Hepatic stellate cell (primary cell): ENCODE data around the gene SI.
"Not testable (repeated sequence)": the region's sequence is repeated elsewhere in the genome, so short reads cannot be mapped to it uniquely, and the experiment has no call there.

Source experiments
- DNase-seq: peaks from one replicate; pipeline ENCODE4 v3.0.0; 2011; ENCODE audit warnings: low spot score

Gene SI

DNA sequence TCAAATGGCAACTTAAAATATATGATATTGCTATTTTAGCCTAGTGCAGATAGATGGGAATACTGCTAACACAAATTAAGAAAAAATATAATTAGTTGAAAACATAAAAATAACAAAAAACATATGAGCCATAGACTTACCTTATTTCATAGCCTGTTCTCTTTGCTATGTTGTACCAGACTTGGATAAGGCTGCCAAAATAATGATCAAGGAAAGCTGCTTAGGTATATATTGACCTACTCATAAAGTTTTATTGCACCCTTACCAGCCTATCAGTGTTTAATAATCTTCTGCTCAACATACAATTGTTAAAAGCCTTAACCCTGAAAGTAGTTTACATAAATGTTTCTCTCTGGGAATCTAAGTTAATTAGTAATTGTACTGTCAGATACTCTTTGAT is at the start of gene SI:
TSS of gene SI (minus strand) at position 204 of the 400 bp plus-strand sequence. CDS start 2,484 bp downstream, outside the sequence.
- DNase-seq = no peak

DNA sequence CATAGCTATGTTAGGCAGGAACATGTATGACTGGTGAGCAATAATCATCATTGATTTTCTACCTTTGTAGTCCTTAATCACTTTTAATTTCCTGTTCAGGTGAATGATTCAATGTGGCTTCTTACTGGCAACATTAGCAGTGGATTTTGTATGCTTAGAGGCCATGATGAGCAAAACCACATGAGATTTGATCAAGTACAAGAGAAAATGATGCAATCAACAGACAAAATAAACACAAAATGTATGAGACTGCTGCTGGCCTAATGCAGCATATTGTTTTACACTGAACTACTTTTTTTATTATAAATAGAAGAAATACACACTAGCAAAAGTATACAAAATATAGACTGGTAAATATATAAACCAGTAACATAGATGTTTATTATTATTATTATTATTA is 47.5 kb upstream of the SI start:
- no peak for DNase-seq

DNA sequence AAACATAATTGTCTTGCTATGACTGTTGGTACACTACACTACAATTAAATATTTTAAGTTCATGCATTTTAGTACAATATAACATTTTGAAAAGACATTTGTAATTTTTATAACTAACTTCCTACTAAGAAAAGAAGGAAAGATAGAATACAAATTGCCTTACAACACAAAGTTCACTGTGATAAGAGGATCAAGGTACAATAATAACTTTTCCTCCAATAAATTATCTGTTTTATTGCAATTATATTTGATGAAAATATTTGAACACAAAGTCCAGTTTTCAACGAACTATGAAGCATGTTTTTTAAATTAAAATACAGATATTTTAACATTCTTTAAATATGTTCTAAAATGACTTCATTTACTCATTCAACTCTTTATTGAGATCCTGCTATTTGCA is 33.1 kb upstream of the SI start:
- no peak for DNase-seq

DNA sequence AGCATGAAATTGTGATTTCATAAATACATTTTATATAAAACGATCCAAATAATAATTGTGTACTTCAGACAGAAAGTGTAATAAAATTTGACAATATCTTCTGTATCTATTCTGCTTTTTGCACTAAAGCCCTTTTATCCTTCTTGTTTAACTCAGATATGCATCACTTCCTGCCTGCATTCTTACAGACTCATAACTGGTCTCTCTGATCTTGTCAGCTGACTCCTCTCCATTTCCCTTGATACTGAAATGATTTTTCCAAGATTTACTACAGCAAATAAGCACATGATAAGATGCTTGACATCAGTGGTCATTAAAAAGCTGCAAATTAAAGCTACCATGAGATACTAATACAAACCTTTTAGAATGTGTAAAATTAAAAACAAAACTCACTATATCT is 25.3 kb upstream of the SI start:
- no peak for DNase-seq

DNA sequence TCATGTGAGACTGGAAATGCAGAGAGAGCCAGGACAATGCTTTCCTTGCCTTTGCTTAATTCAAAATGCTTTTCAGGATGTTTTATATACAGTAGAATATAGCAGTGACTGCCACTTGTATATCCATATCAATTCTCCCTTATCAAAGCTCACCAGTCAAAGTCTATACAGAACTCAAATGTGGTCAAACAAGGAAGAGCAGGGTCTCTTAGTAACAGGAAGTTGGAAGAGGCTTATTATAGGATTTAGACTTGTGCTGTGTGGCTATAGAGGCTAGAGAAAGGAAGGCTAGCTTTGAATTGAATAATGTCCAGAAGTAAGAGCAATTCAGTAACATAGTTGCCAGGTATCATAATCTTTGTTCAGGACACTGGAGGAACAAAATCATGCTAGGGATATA is 4.4 kb upstream of the SI start:
- no peak for DNase-seq

DNA sequence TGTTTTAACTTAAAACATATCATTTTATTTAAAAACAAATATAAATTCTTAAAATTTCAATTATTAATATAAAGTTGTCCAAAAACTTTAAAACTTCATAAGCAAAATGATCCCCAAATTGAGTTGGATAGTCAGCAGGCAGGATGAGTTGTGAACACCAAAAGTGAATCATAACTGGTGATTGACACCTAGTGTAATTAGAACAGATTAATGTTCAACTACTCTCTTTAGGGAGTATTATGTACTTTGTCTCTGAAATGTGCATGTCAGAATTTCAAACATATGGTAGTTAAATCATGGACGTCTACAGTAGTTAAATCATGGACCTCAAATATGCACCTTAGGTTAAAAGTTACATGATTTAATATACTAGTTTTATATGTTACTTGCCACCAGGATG is 2.9 kb upstream of the SI start:
- DNase-seq = no peak

DNA sequence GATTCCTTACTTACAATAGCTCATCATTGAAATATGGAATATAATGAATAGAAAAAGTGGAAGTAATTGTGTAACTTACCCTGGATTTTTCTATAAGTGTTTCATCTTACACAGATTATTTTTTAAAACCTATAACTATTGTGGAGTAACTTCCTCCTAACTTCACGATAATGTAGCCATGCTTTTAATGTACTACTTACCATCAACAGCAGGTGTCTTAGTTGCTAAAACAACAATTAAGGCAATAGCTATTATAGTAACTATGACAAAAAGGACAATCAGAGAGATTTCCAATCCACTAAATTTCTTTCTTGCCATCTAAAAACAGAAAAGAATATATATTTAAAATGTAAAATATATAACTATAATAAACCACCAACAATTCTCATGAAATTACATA is 2.6 kb downstream of the SI start:
- no peak for DNase-seq

DNA sequence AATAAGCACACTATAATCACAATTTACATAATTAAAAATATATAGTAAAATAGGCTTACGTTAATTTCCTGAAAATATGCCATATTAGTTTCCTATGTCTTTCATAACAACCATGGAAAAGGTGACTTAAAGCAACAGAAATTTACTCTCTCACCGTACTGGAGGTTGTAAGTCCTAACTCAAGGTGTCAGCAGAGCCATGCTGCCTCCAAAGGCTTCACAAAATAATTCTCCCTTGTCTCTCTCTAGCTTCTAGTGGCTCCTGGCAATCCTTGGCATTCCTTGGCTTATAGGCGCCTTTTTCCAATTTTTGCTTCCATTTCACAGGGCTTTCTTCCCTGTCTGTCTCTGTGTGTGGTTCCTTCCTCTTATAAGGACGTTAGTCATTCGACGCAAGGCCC is 7.6 kb downstream of the SI start:
- DNase-seq = no peak

DNA sequence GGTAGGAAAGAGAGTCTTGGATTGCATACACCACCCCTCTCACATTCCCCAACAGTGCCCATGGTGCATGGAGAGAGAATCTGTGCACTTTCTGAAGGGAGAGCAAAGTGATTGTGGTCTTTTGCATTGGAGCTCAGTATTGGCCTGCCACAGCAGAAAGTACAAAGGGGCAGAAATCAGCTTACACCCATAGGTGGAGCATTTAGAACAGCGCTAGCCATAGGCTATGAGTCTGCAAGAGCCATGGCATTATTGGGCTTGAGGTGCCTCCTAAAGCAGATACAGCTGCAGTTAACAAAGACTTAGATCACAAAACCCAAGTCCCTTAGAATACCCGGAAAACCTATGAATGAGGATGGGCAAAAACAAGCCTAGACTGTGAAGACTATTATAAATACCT is 21.8 kb downstream of the SI start:
- DNase-seq = no peak

DNA sequence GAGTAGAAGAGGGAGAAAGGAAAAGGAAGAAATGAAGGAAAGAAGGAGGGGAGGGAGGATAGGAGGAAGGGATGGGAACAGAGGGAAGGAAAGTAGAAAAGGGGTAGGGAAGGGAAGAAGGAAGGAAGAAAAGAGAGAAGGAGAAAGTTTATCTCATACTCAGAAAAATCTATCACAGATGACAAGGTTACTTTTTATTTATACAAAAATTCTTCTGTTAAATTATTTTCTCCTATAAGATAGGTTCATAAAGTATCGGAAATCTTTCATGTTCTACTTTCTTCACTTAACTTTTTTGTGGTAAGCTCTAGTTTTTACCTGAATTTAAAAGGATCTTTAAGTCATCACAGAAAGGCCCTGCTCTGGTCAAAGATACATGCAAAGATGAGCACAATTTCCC is 38.1 kb downstream of the SI start:
- no peak for DNase-seq

DNA sequence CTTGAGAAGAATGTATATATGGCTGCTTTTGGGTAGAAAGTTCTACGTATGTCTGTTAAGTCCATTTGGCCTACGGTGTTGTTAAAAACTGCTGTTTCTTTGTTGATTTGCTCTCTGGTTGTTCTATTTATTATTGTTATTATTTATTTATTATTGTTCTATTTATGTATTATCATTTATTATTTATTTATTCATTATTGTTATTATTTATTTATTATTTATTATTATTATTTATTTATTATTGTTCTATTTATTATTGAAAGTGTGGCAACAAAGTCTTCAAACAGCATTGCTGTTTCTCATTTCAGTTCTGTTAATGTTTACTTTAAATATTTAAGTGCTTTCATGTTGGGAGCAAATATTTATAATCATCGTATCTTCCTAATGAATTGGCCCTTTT is 66.7 kb downstream of the SI start:
- no peak for DNase-seq

DNA sequence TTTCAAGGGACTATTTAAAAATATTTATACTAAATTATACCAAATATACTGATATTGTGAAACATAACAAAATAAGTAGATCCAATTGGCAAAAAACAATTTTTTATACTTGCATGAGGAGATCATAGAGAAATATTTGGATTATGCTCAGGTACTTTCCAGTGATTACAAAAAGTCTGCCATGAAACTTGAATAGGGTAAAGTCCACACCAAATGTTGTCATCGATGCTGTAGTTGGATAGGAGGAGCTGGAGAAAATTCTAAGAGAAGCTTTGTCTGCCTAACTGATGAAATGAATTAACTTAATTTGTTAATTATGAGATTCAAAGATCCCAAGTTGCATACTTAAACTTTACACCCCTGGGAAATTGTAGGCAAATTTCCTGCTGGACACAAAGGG is 93.3 kb downstream of the SI start:
- DNase-seq = no peak

DNA sequence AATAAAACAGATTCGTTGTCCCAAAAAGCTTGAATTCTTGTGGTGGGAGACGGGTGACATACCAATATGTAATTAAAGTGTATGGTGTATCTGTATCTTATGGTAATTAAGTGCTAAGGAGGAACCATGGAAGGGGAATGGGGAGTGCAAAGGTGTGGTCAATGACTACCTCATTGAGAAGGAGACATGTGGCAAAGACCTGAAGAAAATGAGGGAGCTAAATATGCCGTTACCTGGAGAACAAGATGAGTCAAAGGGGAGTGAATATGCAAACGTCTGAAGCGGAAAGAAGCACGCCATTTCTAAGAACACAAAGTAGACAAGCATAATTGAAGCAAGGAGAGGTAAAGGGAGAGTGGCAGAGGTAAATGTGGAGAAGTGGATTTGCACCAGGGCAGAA is 115.7 kb downstream of the SI start:
- no peak for DNase-seq

DNA sequence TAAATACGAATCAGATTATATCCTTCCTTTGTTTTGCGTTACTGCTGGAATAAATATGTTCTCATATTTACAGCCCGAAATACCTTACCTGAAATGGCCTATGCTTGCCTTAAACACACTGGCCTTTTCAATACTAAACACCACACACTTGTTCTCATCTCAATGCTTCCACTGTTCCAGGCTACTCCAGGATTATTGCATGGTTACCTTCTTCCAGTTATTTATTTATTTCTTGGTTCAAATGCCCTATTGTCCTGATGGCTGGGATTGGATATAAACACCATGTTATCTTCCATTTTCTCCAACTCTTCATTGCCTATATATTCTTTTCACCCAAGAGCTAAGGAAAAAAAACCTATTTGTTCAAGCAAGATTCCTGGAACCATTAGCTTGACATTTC is 125.3 kb downstream of the SI start:
- DNase-seq = no peak

DNA sequence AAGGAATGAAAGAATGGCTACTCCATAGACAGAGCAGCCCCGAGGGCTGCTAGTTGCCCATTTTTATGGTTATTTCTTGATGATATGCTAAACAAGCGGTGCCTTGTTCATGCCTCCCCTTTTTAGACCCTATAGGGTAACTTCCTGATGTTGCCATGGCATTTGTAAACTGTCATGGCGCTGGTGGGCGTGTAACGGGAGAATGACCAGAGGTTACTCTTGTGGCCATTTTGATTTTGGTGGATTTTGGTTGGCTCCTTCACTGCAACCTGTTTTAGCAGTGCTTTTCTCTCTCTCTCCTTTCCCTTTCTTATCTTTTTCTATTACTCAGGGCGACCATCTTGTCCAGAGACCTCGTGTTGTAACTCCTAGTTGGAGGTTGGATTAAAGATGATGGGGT is 126.9 kb downstream of the SI start:
- DNase-seq = not testable (repeated sequence)

DNA sequence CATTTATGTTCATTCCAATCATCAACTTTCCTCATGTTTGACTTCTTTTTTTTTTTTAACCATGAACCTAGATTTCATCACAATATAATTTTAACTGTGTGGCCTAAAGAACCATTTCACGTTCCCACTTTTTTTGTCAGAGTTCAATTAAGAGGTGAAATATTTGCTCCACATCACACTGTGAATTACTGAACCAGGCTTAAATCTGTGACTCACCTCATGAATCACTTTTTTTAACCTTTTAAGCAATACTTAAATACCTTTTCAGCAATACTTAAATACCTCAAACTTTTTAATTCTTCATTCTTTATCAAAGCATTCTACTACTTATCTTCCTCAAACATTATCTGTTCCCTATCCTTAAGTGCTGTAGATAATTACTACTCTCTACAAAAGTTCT is 137.6 kb downstream of the SI start:
- DNase-seq = no peak

DNA sequence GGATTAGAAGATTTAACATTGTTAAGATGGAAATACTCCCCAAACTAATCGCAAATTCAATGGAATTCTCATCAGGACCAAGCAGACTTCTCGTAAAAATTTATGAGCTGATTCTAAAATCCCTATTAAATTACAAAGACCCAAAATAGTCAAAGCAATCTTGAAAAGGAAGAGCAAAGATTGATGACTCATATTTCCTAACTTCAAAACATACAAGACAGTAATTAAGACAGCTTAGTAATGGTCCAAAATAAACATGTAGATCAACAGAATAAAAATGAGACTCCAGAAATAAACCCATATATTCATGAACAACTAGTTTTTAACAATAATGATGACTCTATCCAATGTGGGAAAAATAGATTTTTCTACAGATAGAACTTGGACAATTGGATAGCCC is 148.7 kb downstream of the SI start:
- DNase-seq = no peak
